NT2/D1 (cell line): ENCODE data around the gene COG8.

ENCODE experiments used
- SUZ12 ChIP-seq: IDR thresholded peaks from 2 replicates; pipeline ENCODE4 v1.6.1; 2011; ENCODE audit not compliant: insufficient read length, insufficient read depth; ENCODE audit errors: extremely low read depth
- ZNF274 ChIP-seq: IDR thresholded peaks from 2 replicates; pipeline ENCODE4 v1.6.1; 2011; ENCODE audit warnings: mild to moderate bottlenecking, low read depth, low read length

DNA sequence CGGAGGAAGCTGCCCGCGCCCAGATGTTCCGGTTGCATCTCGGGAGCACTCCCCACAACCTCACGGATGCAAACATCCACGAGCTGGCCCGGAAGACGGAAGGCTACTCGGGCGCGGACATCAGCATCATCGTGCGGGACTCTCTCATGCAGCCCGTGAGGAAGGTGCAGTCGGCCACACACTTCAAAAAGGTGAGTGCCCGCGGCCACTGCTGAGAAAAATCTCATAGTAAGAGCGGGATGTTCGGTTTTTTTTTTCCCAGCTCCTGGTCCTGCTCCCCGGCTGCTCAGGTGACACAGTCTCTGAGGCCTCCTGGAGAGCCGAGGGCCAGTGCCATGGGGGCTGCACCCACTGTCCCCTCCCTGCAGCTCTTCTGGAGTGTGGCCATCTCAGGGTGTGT lies 18.3 kb downstream of the COG8 start:
- TF ChIP-seq ZNF274 (no peak), SUZ12 (no peak)
